Activated naive CD4-positive, alpha-beta T cell treated with anti-CD3 and anti-CD28 coated beads, Interleukin-2, amount 10 ng/mL, durations not matched to agents 7 days and 5 days (primary cell): ENCODE data around the gene NKX1-1.
"Not testable (repeated sequence)": the region's sequence is repeated elsewhere in the genome, so short reads cannot be mapped to it uniquely, and the experiment has no call there.

ENCODE experiments used
- CTCF ChIA-PET: fragments of 350-600 bp; sonication (Branson Sonifier 250); formaldehyde crosslinking; loops from one replicate; lab custom pipeline; 2021; ENCODE audit warnings: antibody characterized with exemption; lab: Charles Lee
- DNase-seq: peaks from one replicate; pipeline ENCODE4 v3.0.0-alpha.2; 2020
- H3K27ac Mint-ChIP-seq: one replicate; pipeline ENCODE4 v1.8.0; 2021; ENCODE audit warnings: mild to moderate bottlenecking, moderate library complexity, mixed read lengths
- H3K27me3 Mint-ChIP-seq: one replicate; pipeline ENCODE4 v1.8.0; 2021; ENCODE audit warnings: mild to moderate bottlenecking, mixed read lengths
- H3K36me3 Mint-ChIP-seq: one replicate; pipeline ENCODE4 v1.8.0; 2021; ENCODE audit warnings: mixed read lengths
- H3K4me1 Mint-ChIP-seq: one replicate; pipeline ENCODE4 v1.8.0; 2021; ENCODE audit warnings: mixed read lengths
- H3K4me3 Mint-ChIP-seq: one replicate; pipeline ENCODE4 v1.8.0; 2021; ENCODE audit warnings: mild to moderate bottlenecking, moderate library complexity, mixed read lengths
- H3K9me3 Mint-ChIP-seq: one replicate; pipeline ENCODE4 v1.8.0; 2021; ENCODE audit warnings: mixed read lengths

NKX1-1 gene

DNA sequence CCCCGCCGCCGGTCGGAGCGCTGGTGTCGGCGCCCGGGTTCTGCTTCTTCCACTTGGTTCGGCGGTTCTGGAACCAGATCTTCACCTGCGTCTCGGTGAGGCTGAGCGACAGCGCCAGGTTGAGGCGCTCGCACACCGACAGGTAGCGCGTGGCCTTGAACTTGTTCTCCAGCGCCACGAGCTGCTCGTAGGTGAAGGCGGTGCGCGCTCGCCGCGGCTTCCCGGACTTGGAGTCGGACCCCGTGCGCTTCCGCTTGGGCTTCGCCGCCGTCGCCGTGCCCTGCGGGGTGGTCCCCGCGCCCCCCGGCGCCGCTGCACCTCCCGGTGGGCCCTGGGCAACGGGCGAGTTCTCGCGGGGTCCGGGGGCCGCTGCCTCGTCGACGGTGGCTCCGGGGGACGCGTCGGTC lies 3.1 kb downstream of the NKX1-1 start:
- peaks cover 3% of the 10 kb centered on the region for H3K36me3 Mint-ChIP-seq
- H3K4me3 Mint-ChIP-seq, result no peak overlapping the region
- DNase-seq, result peak; percentile 16
- H3K9me3 Mint-ChIP-seq, result peaks cover 7% of the 10 kb centered on the region
- H3K27me3 Mint-ChIP-seq, result peaks cover 92% of the 10 kb centered on the region
- CTCF ChIA-PET, result no interaction called here
- no peak overlapping the region for H3K27ac Mint-ChIP-seq
- no peaks in the 10 kb centered on the region for H3K4me1 Mint-ChIP-seq

DNA sequence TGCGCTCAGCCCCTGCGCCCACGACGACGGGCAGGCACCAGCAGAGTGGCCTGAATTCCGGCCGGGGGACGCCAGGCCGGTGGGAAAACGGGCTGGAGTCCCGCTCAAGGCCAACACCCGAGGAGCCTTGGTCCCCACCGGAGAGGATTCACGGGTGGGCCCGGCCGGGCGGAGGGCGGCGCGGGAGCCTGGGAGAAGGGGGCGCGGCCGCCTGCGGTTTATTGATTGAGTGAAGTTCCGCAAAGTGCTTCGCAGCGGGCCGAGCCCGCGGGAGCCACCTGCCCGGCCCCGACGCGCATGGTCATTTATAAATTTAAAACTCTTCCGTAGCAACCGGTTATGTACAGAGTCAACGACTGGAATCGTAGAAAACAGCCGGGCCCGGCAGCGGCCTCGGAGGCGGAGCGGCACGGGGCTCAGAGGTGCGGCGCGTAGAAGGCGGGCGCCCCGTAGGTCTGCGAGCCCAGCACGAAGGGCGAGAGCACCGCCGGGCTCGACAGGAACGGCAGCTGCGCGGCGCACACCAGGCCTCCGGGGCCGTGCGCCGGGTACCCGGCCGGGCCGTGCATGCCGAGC lies 3.6 kb downstream of the NKX1-1 start:
- Mint-ChIP-seq H3K4me3 (no peak overlapping the region), H3K27me3 (peaks cover 87% of the 10 kb centered on the region), H3K27ac (no peak overlapping the region), H3K36me3 (peaks cover 2% of the 10 kb centered on the region), H3K4me1 (no peaks in the 10 kb centered on the region), H3K9me3 (peaks cover 7% of the 10 kb centered on the region)
- CTCF ChIA-PET, result no interaction called here
- peak; percentile 16 for DNase-seq

DNA sequence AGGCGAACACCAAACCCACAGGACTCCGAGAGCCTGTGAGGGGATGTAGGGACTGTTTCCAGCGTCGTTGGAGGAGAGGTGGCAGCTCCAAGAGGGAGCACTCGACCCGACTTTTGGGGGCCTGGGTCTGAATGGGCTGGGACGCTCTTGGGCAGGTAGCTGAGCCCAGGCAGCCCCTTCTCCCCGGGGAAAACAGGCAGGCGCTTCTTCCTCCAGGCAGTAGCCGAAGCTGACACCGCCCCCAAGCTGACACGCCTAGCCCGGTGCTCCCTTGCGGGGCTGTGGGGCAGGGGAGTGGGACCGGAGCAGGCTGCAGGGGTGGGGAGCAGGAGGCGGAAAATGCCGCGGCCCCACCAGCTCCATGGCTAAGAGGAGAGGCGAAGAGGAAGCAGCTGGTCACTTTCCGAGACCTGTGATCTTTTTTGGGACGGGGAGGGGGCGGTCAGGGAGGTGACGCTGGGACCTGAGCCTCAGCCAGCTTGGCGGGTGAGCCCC lies 4.2 kb downstream of the NKX1-1 start:
- no peak overlapping the region for H3K4me3 Mint-ChIP-seq
- CTCF ChIA-PET, result no interaction called here
- peak; percentile 20 for DNase-seq

DNA sequence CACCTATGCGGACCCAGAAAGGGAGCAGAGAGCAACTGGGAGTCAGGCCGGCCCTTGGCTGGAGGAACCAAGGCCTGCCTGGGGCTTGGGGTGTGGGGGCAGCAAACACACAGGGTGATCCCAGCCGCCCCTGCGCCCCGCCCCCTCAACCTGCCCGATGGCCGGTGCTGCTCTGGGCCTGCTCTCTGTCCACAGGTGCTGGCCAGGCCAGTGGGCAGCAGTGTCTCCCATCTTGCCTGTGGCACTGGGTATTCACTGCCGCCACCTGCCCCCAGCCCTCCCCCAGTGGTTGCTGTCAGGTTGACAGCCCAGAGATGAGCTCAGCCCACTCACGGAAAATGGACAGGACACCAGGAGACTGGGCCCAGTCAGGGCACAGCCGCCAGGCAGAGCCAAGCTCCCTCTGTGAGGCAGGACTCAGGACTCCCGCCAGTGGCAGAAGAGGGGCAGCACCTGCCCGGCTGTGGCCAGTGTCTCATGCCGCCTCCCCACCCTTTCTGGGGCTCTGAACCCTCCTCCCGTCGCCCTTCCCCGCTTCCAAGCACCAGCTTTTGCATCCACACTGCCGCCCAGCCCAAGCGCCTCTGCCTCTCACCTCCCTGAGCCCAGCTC lies 4.7 kb downstream of the NKX1-1 start:
- Mint-ChIP-seq H3K27ac (peak overlapping the region; percentile 58), H3K36me3 (peaks cover 3% of the 10 kb centered on the region), H3K27me3 (peaks cover 76% of the 10 kb centered on the region)

More for the DNA sequence above, 4.2 kb downstream of the NKX1-1 start:
- Mint-ChIP-seq H3K27me3 (peaks cover 81% of the 10 kb centered on the region), H3K4me1 (no peaks in the 10 kb centered on the region), H3K27ac (peak overlapping the region; percentile 52), H3K9me3 (peaks cover 7% of the 10 kb centered on the region), H3K36me3 (peaks cover 2% of the 10 kb centered on the region)

DNA sequence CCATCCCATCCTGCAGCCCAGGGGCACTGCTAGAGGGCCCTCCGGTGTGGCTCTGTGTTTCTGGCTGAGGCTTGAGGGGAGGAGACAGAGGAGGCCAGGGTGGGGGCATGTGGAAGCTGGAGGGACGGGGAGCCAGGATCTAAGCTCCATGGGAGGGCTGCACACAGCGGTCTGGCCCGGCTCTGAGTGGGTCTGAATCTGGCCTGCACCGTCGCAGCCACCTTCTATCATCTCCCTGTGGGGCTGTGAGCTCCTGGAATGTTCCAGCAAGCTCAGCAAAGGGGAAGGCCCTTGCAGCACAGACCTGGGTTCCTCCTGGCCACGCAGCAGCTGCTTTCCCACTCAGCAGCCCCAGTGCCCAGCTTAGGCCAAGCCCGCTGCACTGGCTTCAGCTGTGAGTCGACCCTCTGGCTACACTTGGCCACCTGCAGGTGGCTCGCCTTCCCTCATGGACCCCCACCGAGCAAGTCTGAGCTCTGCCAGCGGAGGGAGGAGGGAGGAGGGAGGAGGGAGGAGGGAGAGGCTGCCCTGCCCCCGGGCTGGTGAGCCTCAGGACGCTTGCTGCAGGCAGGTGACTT lies 5.3 kb downstream of the NKX1-1 start:
- DNase-seq, result peak; percentile 14
- no peak overlapping the region for H3K27ac Mint-ChIP-seq
- CTCF ChIA-PET, result no interaction called here
- peaks cover 3% of the 10 kb centered on the region for H3K36me3 Mint-ChIP-seq
- no peaks in the 10 kb centered on the region for H3K4me1 Mint-ChIP-seq
- H3K27me3 Mint-ChIP-seq, result peaks cover 74% of the 10 kb centered on the region
- no peak overlapping the region for H3K4me3 Mint-ChIP-seq
- H3K9me3 Mint-ChIP-seq, result peaks cover 14% of the 10 kb centered on the region

More for the DNA sequence above, 4.7 kb downstream of the NKX1-1 start:
- CTCF ChIA-PET, result no interaction called here
- Mint-ChIP-seq H3K4me3 (no peak overlapping the region), H3K9me3 (peaks cover 10% of the 10 kb centered on the region), H3K4me1 (no peaks in the 10 kb centered on the region)
- DNase-seq, result peak; percentile 16

DNA sequence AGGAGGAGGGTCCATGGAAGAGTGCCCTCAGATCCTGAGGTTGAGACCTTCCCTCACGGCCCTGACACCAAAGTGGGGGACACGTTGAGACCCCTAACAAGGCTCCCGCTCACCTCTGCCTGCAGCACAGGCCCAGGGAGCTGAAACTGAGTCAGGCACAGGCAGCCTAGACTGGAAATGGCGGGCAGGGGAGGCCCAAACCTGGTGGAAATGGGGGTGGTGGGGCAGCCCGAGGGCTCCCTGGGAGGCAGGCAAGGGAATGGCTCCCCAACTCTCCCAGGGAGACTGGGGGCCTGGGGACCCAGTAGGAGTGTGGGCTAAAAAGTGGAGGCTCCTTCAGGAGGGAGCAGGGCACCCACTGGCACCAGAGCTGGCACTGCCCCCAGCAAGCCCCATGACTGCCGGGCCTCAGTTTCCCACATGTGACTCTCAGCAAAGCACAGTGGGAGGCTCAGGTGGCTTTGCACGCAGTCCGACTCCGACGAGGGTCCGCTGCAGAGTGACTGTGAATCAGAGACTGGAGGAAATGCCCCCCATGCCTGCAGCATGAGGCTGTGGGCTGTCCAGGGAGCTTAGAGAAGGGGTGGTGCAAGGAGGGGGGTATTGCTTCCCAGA lies 5.9 kb downstream of the NKX1-1 start:
- H3K27me3 Mint-ChIP-seq, result peaks cover 68% of the 10 kb centered on the region
- peak; percentile 11 for DNase-seq
- no peak overlapping the region for H3K4me3 Mint-ChIP-seq
- H3K4me1 Mint-ChIP-seq, result no peaks in the 10 kb centered on the region
- peaks cover 8% of the 10 kb centered on the region for H3K36me3 Mint-ChIP-seq
- H3K9me3 Mint-ChIP-seq, result peaks cover 18% of the 10 kb centered on the region
- CTCF ChIA-PET, result no interaction called here
- H3K27ac Mint-ChIP-seq, result no peak overlapping the region

DNA sequence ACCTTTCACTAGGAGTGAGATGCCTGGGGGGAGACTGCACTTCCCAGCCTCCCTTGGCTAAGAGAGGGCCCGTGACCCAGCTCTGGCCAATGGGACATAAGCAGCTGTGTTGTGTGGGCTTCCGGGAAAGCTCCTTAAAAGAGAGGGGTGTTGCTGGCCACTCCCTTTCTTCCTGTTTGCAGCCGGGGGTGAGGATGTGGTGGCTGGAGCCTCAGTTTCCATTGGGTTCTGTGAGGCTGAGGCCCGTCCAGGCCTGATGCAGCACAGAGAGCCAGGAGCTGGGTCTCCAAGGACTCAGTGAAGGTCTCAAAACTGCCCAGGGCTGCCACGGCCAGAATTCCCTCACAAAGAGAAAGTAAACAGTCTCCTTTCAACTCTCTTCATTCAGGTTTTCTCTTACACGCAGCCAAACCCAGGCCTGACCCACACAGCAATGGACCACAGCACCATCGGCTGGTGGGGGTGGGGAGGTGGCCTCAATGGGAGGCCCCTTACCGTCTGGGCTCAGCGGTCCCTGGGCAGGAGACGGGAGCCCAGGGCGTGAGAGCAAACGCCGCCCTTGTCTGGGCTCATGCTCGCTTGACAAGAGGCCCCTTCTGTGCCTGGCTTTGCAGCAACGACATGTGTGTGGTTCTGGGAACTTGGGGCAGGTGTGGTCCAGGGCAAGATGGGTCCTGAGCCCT lies 6.6 kb downstream of the NKX1-1 start:
- Mint-ChIP-seq H3K4me3 (no peak overlapping the region), H3K27me3 (peaks cover 61% of the 10 kb centered on the region)
- CTCF ChIA-PET, result no interaction called here

DNA sequence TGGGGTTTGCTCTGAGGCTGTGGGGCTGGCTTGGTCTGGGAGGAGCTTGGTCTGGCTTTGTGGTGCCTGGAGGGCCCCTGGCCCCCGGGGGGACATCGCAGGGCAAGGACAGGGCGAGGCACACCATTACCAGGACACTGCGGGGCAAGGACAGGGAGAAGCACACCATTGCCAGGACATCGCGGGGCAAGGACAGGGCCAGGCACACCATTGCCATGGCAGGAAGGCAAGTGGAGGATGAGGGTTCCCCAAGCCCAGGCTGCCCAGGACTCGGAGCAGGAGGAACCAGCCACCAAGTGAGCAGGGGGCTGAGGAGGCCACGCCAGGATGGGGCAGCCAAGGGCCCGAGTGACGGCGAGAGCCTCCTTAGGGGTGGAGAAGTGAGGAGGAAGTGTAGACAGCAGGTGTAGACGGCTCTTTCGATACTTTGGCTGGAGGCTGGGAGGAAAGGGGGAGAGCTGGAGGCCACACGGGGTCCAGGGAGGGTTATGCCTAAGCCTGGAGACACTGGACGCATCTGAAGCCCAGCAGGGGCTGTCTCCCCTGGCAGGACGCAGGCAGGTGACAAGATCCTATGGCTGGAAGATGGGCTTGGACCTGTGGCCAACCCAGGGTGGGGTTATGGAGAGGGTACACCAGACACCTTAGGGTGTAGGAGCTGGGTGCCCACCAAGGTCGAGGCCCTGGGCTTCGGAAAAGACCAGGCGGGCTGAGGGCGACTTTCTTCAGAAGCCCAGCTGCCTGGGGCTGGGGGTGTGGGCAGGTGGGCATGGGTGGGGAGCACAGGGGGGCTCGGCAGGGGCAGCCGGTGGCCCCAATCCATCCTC lies 7.3 kb downstream of the NKX1-1 start:
- Mint-ChIP-seq H3K9me3 (peaks cover 26% of the 10 kb centered on the region), H3K27me3 (peaks cover 54% of the 10 kb centered on the region), H3K4me3 (no peak overlapping the region), H3K36me3 (peaks cover 7% of the 10 kb centered on the region), H3K27ac (no peak overlapping the region), H3K4me1 (no peaks in the 10 kb centered on the region)
- CTCF ChIA-PET, result no interaction called here
- DNase-seq, result peak; percentile 13

More for the DNA sequence above, 6.6 kb downstream of the NKX1-1 start:
- H3K4me1 Mint-ChIP-seq, result no peaks in the 10 kb centered on the region
- DNase-seq, result peak; percentile 13
- H3K36me3 Mint-ChIP-seq, result peaks cover 7% of the 10 kb centered on the region
- peaks cover 20% of the 10 kb centered on the region for H3K9me3 Mint-ChIP-seq
- H3K27ac Mint-ChIP-seq, result no peak overlapping the region

DNA sequence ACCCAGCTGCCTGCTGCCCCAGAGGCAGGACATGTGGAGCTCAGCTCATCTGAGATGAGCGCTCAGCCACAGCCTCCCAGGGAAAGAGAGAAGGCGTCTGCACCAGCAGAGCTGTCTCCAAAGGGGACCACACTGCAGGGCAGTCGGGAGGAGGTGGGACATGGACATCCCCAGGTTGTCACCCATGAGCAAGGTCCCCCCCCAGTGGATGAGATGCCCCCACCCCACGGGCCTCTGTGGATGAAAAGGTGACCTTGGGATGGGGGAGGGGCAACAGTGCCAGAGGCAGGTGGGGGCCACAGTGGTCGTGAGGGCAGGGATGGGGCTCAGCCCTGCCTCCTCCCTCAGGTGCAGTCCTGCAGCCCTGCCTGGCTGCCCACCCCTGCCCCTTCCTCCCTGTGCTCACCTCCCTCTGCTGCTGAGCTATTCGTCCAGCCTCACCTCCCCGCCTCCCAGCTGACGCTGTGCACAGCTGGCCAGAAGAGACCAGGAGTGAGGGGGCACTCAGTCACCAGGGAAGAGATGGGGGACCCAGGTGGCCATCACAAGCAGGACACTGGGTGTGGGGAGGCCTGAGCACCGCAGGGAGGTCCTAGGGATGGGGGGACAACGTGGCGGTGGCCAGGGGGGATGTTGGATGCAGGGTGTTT lies 9.3 kb downstream of the NKX1-1 start:
- DNase-seq, result peak; percentile 6
- Mint-ChIP-seq H3K4me1 (no peaks in the 10 kb centered on the region), H3K9me3 (peaks cover 29% of the 10 kb centered on the region), H3K27me3 (peaks cover 34% of the 10 kb centered on the region), H3K27ac (no peak overlapping the region), H3K4me3 (no peak overlapping the region), H3K36me3 (peaks cover 7% of the 10 kb centered on the region)
- CTCF ChIA-PET, result no interaction called here

DNA sequence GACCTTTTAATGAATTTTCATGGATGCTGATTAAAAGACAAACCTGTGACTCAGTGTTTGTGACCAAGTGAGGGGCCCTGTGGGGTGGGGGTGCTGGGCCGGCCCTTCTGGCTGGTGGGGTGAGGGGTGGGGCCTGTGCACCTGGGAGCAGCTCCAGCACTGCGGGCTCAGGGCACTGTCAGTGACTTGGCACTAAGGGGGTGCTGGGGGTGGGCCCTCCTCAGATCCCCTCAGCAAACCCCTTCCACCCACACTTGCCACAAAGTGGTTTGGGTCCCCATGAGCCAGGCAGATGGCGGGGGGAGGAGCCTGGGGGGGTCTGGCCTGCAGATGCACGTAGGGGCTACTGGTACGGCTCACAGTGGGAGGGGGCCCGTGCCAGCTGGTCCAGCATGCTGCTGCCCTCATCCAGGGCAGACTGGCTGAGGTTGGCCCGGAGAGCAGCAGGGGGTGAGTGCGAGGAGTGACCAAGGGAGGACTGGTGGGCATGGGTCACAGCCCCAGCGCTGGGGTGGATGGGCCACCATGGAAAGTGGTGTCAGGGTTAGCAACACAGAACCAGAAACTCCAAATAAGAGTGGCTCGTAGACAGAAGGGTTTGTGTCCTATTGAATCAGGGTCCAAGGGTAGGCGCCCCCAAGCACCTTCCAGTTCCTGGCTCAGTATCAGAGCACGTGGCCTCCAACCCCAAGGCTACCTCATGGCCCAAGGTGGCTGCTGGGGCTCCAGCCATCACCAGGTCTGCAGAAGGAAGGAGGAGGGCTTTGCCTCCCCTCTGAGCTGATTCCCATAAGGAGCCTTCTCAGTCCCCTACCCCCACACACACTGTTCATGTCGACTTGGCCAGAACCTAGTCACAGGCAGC lies 10.1 kb downstream of the NKX1-1 start:
- Mint-ChIP-seq H3K4me1 (no peaks in the 10 kb centered on the region), H3K27ac (no peak overlapping the region), H3K27me3 (peaks cover 27% of the 10 kb centered on the region), H3K9me3 (peaks cover 29% of the 10 kb centered on the region), H3K4me3 (no peak overlapping the region), H3K36me3 (peaks cover 7% of the 10 kb centered on the region)
- peak; percentile 7 for DNase-seq
- CTCF ChIA-PET, result no interaction called here

DNA sequence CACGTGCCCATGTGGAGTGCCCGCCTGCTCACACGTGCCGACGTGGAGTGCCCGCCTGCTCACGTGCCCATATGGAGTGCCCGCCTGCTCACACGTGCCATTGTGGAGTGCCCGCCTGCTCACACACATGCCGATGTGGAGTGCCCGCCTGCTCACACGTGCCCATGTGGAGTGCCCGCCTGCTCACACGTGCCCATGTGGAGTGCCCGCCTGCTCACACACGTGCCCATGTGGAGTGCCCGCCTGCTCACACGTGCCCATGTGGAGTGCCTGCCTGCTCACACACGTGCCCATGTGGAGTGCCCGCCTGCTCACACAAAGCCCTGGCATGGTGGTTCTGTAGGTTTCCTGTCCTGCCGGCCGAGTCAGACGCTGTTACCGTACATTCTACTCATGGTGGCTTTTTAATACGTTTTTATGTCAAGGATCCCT lies 10.8 kb downstream of the NKX1-1 start:
- H3K4me3 Mint-ChIP-seq, CTCF ChIA-PET, H3K36me3 Mint-ChIP-seq: not testable (repeated sequence)

DNA sequence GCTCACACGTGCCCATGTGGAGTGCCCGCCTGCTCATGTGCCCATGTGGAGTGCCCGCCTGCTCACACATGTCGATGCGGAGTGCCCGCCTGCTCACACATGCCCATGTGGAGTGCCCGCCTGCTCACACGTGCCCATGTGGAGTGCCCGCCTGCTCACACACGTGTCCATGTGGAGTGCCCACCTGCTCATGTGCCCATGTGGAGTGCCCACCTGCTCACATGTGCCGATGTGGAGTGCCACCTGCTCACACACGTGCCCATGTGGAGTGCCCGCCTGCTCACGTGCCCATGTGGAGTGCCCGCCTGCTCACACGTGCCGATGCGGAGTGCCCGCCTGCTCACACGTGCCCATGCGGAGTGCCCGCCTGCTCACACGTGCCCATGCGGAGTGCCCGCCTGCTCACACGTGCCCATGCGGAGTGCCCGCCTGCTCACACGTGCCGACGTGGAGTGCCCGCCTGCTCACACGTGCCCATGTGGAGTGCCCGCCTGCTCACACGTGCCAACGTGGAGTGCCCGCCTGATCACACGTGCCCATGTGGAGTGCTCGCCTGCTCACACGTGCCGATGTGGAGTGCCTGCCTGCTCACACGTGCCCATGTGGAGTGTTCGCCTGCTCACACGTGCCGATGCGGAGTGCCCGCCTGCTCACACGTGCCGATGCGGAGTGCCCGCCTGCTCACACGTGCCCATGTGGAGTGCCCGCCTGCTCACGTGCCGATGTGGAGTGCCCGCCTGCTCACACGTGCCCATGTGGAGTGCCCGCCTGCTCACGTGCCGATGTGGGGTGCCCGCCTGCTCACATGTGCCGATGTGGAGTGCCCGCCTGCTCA lies 11.5 kb downstream of the NKX1-1 start:
- H3K4me3 Mint-ChIP-seq, H3K36me3 Mint-ChIP-seq, DNase-seq, H3K4me1 Mint-ChIP-seq, H3K27ac Mint-ChIP-seq, CTCF ChIA-PET: not testable (repeated sequence)
- H3K27me3 Mint-ChIP-seq, result peaks cover 13% of the 10 kb centered on the region
- H3K9me3 Mint-ChIP-seq, result peaks cover 30% of the 10 kb centered on the region

More for the DNA sequence above, 10.8 kb downstream of the NKX1-1 start:
- not testable (repeated sequence) for H3K27ac Mint-ChIP-seq, H3K4me1 Mint-ChIP-seq, DNase-seq
- Mint-ChIP-seq H3K27me3 (peaks cover 19% of the 10 kb centered on the region), H3K9me3 (peaks cover 29% of the 10 kb centered on the region)
